Breast epithelium (tissue), 3 donors: ENCODE results near the gene ADARB2.

Experiments used
- CTCF ChIP-seq, 3 donors: fragments of 450-650 bp; IDR thresholded peaks; one replicate each; pipeline ENCODE4 v1.5.1; 2016 to 2017; ENCODE audit warnings: antibody characterized with exemption in 3 of 3, mild to moderate bottlenecking in 3 of 3, moderate library complexity in 3 of 3
- POLR2A ChIP-seq: fragments of 450-650 bp; IDR thresholded peaks from one replicate; pipeline ENCODE4 v1.6.1; 2016; ENCODE audit warnings: antibody characterized with exemption, mild to moderate bottlenecking, moderate library complexity
- POLR2AphosphoS5 ChIP-seq, 3 donors: sonication (generic); formaldehyde crosslinking; IDR thresholded peaks; one replicate each; pipeline ENCODE4 v1.6.1; 2017; ENCODE audit warnings: antibody characterized with exemption in 3 of 3

- no peak for TF ChIP-seq CTCF (IDR thresholded peaks at IDR 0.05)
- no peak for TF ChIP-seq POLR2A
- TF ChIP-seq POLR2AphosphoS5 (IDR thresholded peaks at IDR 0.05) = no peak
Measured at GRCh38 chr10:1526436-1527055, 210.8 kb downstream of the ADARB2 start.
